ENCODE data around the gene PPP1R13B. TPM values are rescaled to one million over a fixed set of nuclear protein-coding genes. Genes with fewer than 3 reads are reported as not detected.
A peak's percentile ranks its signal among the peaks of the same experiment; 100 is the strongest.

The PPP1R13B gene
- total RNA-seq, 1 experiment from 2014 or later, result 5.6 TPM

DNA sequence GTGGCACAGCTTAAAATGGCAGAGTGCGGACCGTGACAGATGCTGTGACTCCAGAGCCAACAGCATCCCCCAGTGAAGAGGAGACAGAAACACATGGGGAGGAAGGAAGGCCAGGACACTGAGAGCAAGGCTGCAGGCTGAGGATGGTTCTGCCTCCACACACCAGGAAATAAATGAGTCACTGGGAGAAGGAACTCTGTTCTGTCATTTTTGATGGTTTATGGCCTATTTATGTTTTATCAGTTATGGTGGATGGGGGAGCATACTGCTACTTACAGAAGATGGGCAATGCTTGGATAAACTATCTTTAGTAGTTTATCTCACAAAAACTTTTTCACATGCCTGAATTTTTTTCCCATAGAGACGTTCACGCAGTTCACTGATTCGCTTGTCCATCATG lies 97.9 kb downstream of the PPP1R13B start:
- Histone ChIP-seq H3K9me3 (no peaks in the 10 kb centered on the region), H3K4me3 (no peak overlapping the region), H3K36me3 (no peaks in the 10 kb centered on the region), H3K27me3 (no peaks in the 10 kb centered on the region)
- DNase-seq, result no peak

DNA sequence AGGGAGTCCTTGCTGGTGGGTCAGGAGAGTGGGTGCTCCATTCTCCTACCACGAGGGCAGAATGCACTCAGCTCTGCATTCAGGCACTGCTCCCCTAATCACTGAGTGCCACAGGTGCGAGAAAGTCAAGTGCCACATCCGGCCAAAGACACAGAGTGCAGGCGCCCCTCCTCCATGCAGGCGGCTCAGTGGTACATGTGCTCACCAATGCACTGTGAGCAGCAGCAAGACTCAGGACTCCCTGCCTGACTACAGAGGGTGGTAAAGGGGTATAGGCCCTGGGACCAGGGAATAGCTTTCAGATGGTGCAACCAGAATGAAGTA lies 98.9 kb downstream of the PPP1R13B start:
- no peak for DNase-seq
- Histone ChIP-seq H3K27me3 (no peaks in the 10 kb centered on the region), H3K9me3 (no peaks in the 10 kb centered on the region), H3K36me3 (no peaks in the 10 kb centered on the region), H3K4me3 (no peak overlapping the region)

DNA sequence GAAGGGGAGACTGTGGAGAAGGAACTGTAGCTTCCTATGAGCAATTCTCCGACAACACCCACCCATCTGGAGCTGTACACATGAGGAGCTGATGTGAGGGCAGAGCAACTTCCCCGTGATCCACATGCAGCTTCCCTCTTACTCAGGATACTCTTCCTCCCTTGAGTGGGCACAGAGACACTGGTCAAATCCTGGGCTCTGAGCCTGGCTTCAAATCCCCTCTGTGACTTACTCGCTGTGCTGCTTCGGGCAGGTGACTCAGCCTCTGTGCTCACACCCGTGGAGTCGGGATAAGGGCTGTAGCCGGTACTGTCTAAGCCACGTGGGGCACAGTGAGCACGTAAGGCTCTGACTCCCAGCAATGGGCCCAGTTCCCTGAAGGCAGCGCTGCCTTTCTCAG lies 100.7 kb downstream of the PPP1R13B start:
- Histone ChIP-seq H3K36me3 (no peaks in the 10 kb centered on the region), H3K4me3 (no peak overlapping the region), H3K27me3 (no peaks in the 10 kb centered on the region), H3K9me3 (no peaks in the 10 kb centered on the region)
- DNase-seq, result peak; percentile 28

DNA sequence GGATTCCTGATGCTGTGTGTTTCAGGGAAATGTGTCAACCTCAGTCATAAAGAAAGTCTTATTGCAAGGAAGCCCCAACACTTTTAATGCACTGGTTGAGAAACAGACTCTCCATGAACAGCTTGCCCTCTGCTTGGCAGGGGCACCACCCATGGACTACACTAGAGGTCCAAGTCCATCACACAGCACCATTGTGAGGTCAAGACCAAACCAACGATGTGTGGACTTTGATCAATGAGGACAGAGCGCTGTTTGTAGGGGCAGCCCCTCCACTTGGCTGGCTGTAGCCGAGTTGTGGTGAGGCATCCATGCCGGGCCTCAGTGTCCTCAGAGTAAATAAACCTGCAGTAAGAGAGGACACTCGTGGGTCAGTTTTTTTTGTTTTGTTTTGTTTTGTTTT lies 102.0 kb downstream of the PPP1R13B start:
- Histone ChIP-seq H3K27me3 (no peaks in the 10 kb centered on the region), H3K36me3 (no peaks in the 10 kb centered on the region), H3K4me3 (no peak overlapping the region), H3K9me3 (no peaks in the 10 kb centered on the region)
- no peak for DNase-seq

DNA sequence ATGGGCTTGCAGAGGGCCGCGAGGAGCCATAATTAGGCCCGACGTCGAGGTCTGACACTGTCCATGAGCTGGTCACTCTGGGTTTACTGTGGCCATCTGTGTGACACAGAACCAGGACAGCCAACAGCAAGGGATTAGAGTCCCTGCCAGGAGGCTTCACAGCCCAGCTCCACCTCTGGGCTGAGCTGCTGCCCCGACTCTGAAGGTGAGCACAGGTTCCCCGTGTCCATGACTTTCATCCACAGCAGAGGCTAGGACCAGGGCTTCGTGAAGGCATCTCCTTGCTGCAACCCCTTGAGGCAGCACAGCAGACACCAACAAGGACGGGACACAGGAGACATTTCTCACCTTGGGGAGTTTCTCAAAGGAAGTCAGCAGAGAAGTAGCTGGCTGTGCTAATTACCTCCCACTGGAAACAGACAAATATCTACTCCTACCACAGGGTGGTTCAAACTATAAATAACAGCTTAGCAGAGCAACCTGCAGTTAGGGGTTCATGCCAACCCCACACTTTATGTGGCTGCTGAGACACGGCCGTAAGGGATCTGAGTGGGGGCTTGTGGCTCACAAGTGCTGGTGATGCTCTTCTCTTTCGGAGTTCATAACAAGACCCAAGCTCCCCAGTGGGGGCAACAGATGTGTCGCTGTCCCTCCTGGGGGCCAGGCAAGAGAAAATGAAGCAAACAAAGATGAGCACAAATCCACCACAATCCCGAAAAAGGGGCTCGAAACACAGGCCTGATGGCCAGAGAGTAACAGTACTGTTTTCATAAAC lies 102.6 kb downstream of the PPP1R13B start:
- no peak for DNase-seq
- H3K4me3 ChIP-seq, result no peak overlapping the region
- H3K9me3 ChIP-seq, result no peaks in the 10 kb centered on the region
- no peaks in the 10 kb centered on the region for H3K27me3 ChIP-seq
- H3K36me3 ChIP-seq, result no peaks in the 10 kb centered on the region

DNA sequence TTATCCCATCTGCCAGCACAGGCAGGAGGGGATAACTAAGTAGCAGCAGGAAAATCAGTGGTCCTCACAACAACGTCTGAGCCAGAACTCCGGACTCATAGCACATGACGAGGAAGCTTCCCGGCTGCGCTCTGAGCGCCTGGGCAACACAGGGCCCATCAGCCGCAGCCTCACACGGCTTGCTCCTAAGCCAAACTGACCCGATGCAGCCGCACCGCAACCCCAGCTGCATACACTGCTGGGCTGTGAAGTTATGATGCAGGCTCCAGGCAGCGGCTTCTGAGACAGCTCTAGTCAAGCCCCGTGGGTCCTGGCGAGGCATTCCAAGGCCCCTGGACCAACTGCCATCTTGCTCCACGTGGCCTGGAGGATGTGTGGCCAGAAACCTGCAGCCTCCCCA lies 103.7 kb downstream of the PPP1R13B start:
- no peaks in the 10 kb centered on the region for H3K9me3 ChIP-seq
- no peak overlapping the region for H3K4me3 ChIP-seq
- no peaks in the 10 kb centered on the region for H3K36me3 ChIP-seq
- no peaks in the 10 kb centered on the region for H3K27me3 ChIP-seq
- no peak for DNase-seq

DNA sequence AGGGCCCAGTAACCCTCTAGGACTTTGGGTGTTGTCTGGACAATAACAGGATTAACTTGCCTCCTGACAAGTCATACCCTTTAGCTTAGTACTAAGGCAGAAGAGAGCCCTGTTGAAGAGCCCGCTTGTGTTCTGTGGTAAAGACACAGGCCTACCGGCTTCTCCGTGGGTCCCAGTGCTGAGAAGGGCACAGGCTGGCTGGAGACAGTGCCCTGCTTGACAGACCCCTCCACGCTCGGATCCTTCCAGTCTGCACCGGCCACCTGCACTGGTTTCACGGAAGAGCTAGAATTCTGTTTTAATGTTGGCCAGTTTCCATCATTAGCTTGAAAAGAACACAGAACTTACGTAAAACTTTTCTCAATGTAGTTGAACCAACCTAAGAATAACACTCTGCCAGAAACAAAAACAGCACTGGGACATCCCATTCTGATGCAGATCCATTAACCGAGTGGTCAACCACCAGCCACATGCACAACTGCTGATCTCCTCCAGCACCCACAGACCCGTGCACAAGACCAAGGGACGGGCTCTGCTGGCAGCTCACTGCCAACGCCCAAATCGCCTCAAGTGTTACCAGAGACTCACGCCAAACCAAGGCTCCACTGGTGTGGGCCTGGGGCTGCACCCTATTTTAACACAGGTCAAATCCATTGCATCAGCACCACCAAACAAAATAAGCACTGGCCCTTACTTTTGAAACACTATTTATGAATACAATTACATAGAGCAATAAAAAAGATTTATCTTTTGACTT lies 104.7 kb downstream of the PPP1R13B start:
- no peak overlapping the region for H3K4me3 ChIP-seq
- H3K36me3 ChIP-seq, result no peaks in the 10 kb centered on the region
- no peaks in the 10 kb centered on the region for H3K27me3 ChIP-seq
- H3K9me3 ChIP-seq, result no peaks in the 10 kb centered on the region
- no peak for DNase-seq

DNA sequence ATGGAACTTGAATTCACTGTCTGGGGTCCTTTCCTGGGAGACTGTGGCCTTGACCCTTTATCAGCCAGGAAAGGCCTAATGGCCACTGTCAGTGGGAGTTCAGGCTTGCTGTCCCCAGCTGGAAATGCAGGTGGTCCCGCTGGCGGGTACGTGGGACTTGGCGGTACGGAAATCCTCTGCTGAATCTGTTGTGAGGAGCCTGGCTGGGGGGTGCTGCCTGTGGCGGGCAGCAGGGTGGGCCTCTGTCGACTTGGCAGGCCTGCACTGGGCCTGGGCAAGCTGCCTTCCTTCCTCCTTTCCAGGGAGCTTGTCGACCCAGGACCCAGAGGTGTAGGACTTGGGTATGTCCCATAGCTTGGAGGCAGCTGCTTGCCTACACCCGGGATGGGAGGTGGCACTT lies 105.5 kb downstream of the PPP1R13B start:
- Histone ChIP-seq H3K9me3 (no peaks in the 10 kb centered on the region), H3K27me3 (no peaks in the 10 kb centered on the region), H3K4me3 (no peak overlapping the region), H3K36me3 (no peaks in the 10 kb centered on the region)
- DNase-seq, result no peak

DNA sequence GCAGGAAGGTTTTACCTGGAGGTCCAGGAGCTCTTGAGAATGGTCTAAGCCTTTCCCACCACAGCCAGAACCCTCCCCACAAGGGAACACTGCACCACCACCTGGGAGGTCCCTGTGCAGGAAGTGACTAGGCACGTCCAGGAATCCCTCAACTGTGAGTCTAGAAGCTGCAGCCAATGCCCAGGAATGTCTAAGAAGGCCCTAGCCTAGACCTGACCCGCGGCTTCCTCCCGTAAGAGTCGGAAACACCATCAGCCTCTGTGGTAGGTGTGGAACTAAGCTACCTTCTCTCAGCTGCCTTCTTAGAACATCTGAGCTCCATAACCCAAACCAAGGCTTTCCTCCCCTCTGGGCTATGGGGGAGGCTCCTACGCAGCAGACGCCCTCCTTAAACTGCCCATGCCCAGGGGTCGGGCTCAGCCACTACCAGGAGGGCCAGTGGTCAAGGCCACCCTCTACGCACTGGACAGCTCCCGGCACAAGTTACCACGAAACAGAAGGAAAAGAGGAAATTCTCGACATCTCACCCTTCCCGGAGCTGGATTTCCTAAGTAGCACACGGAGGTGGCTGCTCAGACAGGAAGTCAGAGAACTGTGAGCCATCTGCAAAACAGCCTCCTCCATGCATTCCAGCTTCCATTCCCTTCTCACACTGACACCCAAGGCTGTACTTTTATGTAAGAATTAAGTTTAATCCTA lies 106.2 kb downstream of the PPP1R13B start:
- no peak for DNase-seq
- Histone ChIP-seq H3K9me3 (no peaks in the 10 kb centered on the region), H3K36me3 (no peaks in the 10 kb centered on the region), H3K27me3 (no peaks in the 10 kb centered on the region), H3K4me3 (no peak overlapping the region)

DNA sequence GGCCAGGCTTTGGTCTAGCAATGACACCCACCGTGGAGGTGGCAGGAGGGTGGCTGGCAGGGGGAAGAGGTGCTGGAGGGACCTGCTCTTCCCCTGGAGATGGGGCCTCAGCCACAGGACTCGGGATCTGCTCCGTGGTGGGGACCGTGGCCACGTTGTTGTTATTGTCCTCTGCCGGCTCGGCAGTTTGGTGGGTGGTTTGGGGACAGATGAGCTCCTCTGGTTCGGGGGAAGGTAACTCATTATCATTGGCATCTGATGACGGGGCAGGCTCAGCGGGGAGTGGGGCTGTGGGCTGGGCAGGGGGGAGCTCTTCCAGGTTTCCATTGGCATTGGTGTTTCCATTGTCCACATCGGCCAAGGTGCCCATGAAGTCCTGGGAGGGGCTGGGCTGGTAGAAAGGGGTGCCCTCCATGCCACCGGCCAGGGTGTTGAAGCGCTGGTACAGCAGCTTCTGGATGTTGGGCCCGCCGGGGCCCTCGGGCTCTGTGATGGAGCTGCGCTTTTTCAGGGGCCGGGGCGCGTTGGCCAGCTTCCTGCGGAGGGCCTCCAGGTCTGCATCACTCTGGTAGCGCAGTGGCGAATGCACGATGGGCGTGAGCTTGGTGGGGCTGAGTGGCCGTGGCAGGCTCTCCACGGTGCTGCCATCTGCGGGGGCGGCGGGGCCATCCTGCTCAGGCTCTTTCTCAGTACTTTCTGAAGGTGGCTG lies 107.4 kb downstream of the PPP1R13B start:
- Histone ChIP-seq H3K4me3 (no peak overlapping the region), H3K27me3 (no peaks in the 10 kb centered on the region), H3K36me3 (no peaks in the 10 kb centered on the region), H3K9me3 (no peaks in the 10 kb centered on the region)
- no peak for DNase-seq

DNA sequence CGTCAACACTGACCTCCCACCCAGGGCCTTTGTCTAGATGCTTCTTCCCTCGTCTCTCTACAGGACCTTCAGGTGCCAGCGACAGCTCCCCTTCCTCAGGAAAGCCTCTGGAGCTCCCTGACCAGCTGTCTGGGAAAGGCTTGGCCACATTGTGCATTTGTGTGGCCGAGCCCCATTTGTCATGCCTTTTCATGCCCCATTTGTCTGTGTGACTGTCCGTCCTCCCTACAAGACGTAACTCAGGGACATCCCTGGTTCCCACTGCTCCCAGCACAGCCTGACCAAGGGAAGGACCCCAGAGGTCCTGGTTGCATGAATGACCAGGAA lies 107.9 kb downstream of the PPP1R13B start:
- H3K36me3 ChIP-seq, result no peaks in the 10 kb centered on the region
- no peaks in the 10 kb centered on the region for H3K9me3 ChIP-seq
- no peak overlapping the region for H3K4me3 ChIP-seq
- DNase-seq, result no peak
- H3K27me3 ChIP-seq, result no peaks in the 10 kb centered on the region

DNA sequence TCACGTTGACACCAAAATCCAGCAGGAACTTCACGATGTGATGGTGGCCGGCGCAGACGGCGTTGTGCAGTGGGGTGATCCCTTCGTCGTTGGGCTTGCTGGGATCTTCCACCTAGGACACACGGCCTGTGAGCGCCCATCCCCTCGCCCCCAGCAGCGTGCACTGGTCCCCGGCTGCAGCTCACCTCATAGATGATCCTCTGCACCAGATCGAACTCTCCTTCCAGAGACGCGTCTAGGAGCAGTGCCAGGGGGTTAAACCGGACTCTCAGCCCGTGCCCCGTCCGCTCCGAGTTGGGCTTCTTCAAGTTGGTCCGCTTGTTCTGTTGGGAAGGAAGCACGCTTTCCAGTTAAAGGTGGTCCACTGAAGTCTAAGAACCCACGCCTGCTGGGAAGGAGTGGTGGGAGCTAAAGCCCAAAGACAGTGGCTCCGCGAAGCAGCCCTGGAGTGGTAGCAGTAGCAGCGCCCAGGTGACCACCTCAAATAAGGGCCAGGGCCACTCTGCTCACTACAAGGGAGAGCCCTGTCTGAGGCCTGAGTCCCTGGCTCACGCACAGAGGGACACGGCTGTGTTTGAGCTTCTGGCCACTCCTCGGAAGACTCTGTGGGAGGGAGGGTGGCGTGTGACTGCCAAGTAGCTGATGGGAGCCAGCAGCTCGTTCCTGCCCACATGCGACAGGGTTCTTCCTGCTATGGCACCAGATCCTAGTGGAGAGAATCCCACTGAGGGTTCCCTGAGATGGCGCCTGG lies 108.5 kb downstream of the PPP1R13B start:
- Histone ChIP-seq H3K36me3 (no peaks in the 10 kb centered on the region), H3K4me3 (no peak overlapping the region), H3K27me3 (no peaks in the 10 kb centered on the region), H3K9me3 (no peaks in the 10 kb centered on the region)
- no peak for DNase-seq

DNA sequence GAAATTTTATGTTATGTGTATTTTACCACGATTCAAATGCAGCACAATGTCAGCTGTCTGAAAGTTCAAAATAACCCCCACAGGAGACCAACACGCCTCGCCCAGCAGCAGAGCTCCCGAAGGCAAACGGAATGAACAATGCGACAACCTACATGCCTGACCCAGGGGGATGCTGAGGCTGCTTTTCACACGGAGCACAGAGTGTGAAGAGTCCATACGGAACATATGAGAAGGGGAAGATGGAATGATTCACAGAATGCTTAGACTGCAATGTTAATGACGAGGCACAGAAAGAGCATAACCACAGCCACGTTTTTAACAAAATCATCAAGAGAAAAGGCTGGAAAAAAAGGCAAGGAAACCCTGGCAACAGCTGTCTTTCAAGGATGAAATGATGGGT lies 109.2 kb downstream of the PPP1R13B start:
- no peak overlapping the region for H3K4me3 ChIP-seq
- no peaks in the 10 kb centered on the region for H3K27me3 ChIP-seq
- DNase-seq, result no peak
- H3K36me3 ChIP-seq, result no peaks in the 10 kb centered on the region
- H3K9me3 ChIP-seq, result no peaks in the 10 kb centered on the region

DNA sequence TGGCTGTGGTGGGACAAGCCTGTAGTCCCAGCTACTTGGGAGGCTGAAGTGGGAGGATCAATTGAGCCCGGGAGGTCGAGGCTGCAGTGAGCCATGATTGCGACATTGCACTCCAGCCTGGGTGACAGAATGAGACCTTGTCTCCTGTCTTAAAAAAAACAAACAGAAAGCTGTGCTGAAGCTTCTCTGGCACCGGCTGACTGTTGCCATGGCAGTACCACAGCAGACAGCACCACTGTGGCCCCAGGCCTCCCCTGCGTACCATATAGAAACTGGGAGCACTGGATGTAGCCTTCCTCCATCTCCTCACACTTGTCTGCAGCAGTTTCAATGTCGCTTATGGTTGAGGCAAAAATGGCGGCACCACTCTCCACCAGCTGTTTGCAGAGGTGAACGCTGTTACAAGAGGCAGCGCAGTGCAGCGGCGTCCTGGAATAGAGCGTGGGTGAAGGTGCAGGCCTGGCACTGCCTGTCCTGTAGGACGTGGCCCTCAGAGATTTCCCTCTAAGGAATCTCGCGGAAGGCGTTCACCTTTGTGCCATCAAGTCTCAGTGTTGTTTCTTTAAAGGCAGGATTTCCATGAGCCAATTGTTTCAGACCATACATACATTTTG lies 109.8 kb downstream of the PPP1R13B start:
- Histone ChIP-seq H3K9me3 (no peaks in the 10 kb centered on the region), H3K27me3 (no peaks in the 10 kb centered on the region), H3K4me3 (no peak overlapping the region), H3K36me3 (no peaks in the 10 kb centered on the region)
- no peak for DNase-seq

DNA sequence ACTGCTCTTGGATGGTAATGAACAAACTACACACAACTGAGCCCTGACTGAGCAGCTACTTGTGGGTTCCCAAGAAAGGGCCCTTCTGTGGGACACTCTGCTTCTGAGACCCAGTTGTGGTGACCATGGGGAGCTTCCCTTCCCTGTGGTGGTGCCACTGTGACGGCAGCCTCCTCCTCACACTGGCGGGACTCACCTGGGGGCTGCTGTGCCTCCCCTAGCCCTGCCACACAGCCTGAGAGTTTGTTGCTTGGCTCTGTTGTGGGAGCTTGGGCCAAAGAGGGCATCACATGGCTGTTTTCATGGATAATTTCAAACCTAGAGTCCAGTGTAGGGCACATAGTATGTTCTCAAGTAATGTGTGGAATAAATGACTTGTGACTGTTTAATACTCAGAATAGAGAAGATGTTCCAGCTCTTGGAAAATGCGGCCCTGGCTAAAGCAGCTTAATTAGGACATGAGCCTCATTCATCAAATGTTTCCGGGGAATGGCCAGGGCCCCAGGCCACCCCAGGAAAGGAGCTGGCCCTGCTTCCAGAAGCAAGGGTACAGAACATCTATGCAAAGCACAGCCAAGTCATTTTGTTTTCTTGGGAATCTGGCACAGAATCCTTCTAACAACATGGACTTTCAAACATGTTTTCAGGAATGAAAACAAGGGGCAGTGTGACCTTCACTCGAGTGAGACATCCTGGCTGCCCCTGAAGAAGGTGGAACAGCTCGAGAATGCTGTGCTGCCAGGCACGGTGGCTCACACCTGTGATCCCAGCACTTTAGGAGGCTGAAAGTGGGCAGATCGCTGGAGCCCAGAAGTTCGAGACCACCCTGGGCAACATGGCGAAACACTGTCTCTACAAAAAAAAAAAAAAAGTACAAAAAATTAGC lies 110.6 kb downstream of the PPP1R13B start:
- DNase-seq, result no peak
- Histone ChIP-seq H3K4me3 (no peak overlapping the region), H3K36me3 (no peaks in the 10 kb centered on the region), H3K9me3 (no peaks in the 10 kb centered on the region), H3K27me3 (no peaks in the 10 kb centered on the region)
